Activated T-helper 9 cell treated with anti-CD3 and anti-CD28 coated beads, Interleukin-2, amount 50 U/mL, for 16 hours (primary cell): ENCODE data around the gene CLCN6.

ENCODE experiments used
- DNase-seq: peaks from one replicate; pipeline ENCODE4 v3.0.0-alpha.2; 2020; ENCODE audit warnings: low read depth

The CLCN6 gene

DNA sequence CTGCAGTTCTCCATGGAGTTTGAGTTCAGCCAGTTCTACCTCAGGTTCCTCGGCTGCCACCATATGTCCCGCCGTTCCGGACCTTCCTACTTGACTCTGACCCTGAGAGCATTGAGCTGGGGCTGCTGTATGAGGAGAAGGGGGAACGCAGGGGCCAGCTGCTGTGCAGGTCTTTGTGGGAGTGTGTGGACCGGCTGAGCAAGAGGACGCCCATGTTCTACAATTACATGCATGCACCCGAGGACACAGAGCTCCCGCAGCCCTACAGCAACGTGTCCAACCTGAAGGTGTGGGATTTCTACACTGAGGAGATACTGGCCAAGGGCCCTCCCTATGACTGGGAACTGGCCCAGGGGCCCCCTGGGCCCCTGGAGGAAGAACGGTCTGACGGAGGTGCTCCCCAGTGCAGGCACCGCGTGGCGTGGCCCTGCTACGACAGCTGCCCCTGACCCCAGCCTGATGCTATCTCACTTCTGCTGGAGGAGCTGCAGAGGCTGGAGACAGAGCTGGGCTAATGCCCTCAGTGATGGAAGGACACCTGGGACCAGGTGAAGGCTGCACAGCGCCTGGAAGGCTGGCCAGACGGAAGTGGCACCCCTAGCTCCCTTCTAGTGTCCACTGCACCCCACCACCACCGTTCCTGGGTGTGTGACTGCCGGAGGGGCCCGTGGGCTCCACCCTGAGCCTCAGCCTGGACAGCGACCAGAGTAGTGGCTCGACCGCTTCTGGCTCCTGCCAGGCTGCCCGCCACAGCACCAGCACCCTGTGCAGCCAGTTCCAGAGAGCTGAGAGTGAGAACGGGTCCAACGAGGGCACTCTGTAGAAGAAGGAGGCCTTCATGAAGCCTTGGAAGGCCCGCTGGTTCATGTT is 73.6 kb downstream of the CLCN6 start:
- no peak for DNase-seq

DNA sequence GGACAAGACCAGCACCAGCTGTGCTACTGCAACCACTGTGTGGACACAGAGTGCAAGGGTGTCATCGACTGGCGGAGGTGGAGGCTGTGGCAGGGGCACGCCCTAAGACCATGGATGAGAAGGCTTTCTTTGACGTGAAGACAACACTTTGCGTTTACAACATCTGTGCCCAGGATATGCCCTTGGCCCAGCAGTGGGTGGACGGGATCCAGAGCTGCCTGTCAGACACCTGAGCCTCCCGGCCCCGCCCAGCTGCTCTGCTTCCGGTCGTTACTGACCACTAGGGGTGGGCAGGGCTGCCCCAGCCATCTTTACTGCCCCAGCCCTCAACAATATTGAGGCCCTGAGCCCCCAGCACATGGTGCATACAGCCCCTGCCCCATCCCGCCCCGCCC is 74.2 kb downstream of the CLCN6 start:
- no peak for DNase-seq

DNA sequence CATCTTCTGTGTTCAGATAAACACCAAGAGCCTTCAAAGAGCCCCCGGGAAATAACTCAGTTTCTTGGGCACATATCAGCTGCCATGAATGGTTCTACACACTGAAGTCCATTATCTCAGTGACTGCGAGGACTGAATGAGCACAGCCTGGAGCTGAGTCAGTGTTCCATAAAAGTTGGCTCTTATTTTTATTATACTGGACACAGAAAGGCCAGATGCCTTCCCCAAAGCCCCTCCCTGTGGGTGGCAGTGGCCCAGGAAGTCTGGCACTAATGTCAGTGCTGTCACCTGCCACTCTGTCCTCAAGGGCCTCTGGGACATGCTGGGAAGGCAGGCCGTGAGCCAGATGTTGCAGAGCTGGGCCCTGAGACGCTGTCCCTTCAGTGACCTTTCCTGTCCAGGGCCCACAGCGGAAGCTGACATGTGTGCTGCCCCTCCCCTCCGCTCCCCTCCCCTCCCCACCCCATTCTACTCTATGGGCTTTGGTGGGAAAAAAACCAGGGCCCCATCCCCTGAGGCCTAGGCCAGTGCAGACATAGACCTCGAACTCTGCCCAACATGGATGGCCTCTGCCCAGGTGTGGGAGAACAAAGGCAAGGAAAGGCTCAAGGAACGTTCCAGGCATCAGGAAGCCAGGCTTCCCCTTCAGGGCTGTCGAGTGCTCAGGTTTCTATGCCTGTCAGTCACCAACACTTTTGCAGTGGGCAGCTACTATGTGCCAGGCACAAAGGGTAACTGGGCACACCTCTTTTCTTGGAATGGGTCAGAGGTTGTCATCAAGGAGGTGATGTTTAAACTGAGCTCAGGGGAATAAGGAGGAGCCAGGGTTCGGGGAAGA is 75.1 kb downstream of the CLCN6 start:
- DNase-seq = no peak

DNA sequence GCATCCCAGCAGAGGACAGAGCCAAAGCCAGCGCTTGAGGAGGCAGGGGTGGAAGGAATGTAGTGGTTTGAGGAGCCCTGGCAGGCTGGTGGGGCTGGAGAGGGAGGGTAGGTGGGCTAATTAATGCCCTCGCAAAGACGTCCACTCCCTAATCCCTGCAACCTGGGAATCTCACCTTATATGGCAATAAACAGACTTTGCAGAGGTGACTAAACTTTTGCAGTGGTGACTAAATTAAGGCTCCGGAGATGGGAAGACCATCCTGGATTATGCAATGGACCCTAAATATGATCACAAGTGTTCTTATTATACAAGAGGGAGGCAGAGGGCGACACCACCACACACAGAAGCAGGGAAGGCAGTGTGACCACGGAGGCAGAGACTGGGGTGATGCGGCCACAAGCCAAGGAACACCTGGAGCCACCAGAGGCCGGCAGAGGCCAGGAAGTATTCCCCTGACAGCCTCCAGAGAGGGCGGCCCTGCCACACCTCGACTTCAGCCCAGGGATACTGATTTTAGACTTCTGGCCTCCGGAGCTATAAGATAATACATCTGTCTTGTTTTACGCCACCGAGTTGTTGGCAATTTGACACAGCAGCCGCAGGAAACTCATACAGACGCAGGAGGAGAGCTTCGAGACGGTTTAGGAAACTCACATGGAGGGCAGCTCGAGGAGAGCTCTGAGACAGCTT is 75.9 kb downstream of the CLCN6 start:
- DNase-seq = no peak

DNA sequence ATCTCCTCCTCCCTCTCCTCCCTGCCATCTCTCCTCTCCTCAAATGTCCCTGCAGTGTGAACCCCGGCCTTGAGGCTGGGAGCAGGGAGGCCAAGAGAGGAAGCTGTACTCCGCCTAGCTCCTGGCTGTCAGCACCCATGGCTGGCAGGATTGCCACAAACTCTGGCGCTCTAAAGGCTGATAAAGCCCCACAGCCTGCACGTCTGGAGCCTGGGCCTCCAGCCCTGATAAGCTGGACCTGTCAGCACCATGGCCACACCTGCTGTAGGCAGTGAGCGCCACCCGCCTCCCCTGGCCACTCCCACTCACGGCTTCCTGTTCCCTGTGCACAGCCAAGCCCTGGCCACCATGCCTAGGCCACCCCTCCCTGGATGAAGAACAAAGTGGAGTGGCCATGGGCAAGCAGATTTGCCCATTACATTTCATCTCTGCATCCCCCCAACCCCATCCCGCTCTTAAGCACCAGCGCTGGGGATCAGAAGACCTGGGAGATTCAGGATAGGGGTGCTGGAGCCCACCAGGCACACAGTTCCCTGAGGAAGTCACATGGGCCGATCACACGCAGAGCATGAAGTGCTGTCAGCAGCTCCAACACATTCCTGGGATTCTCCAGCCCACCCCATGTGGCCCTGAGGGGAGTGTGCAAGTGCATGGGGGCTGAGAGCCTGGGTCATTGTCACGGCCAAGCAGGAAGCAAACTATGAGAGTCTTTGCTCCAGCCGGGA is 77.0 kb downstream of the CLCN6 start:
- no peak for DNase-seq

DNA sequence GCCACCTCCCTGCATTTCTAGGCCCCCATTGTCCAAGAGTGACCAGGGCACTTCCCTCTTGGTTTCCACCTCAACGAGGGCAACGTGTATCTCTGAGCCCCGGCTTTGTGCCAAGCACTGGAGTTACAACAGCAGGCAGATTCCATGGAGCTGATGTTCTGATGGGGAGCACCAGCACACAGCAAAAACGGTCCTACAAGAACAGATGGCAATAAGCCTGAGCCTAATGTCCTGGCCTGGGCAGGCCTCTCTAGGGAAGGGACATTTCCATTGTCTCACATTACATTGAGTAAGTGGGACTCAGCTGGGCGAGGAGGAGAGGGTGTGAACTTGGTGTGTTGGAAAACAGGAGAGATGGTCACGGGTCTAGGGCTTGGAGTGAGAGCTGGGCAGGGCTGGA is 79.9 kb downstream of the CLCN6 start:
- no peak for DNase-seq

DNA sequence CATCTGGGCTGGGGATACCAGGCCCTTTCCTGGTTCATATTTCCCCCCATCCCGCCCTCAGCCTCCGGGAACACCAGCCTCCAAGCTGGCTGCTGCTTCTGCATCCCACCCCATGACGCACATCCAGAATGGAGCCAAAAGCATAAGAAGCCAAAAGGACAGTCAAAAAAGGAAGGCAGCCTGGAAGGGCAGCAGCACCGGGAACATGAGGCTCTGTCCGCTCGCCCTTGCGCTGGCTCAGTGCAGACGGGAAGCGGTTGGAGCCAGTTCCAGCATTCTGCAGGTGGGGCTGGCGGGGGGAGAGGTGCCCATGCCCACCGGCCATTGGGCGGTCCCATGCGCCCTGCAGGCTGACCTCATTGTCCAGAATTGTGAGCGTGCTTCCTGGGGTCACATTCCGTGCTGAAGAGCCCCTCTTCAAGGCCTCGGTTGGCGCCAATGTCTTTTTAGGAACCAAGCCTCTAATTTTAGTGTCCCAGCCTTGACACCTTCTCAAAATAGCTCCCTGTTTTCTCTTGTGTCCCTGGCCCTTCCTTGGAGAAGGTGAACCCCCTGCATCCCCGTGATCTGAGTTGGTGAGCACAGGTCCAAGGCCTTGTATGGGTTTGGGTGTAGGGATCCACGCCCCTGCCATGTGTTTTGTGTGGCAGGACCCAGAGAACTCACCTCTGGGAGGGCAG is 81.1 kb downstream of the CLCN6 start:
- no peak for DNase-seq

DNA sequence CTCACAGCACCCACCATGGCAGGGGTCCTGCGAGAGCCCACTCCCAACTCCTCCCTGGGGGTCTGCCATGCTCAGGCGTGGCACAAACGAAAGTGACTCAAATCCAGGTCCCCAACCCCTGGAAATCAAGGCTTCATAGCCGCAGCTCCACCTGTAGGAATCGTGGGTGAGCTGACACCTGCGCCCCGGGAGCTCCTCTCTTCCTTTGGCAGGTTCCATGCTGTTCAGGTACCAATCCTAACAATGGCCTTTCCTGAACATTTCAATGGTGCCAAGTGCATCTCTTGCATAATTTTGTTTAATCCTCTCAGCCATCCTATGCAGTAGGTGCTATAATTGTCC is 81.6 kb downstream of the CLCN6 start:
- no peak for DNase-seq

DNA sequence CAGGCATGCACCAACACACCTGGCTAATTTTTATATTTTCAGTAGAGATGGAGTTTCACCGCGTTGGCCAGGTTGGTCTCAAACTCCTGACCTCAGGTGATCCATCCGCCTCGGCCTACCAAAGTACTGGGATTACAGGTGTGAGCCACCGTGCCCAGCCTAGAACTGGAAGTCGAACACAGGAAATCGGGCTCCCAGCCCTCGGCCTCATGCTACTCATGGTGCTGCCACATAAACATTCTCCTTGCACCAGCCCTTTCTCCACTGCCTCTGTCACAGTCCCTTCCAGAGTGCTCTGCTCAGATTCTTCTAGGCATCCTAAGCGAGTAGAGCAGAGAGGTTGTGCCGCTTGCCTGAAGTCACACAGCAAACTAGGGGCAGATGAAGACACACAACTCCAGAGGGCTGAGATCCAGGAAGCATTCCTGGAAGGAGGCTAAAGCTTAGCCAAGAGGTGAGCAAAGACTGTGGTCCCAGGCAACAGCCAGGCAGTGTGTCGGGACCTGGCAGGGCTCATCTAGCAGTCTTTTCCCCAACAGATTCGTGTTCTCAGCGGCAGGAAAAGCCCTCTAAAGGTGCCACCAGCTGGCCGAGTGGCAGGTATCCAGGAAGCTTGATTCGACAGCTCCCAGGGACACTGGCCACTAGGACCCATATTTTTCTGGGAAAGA is 82.3 kb downstream of the CLCN6 start:
- no peak for DNase-seq

DNA sequence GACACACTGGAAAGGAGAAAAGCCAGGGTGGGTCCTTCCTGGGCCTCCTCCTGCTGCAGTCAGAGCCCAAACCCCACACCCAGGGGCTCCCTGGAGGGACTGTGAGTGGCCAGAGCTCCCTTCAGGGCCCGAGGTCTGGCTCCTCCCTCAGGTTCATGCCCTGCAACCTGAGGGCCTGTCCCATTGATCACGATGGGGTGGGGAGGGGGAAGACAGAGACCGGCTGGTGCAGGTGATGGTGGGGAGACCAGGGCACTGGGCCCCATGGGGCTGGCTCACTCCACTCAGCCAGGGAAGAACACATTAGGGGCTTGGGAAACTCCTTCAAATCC is 82.9 kb downstream of the CLCN6 start:
- DNase-seq = no peak

DNA sequence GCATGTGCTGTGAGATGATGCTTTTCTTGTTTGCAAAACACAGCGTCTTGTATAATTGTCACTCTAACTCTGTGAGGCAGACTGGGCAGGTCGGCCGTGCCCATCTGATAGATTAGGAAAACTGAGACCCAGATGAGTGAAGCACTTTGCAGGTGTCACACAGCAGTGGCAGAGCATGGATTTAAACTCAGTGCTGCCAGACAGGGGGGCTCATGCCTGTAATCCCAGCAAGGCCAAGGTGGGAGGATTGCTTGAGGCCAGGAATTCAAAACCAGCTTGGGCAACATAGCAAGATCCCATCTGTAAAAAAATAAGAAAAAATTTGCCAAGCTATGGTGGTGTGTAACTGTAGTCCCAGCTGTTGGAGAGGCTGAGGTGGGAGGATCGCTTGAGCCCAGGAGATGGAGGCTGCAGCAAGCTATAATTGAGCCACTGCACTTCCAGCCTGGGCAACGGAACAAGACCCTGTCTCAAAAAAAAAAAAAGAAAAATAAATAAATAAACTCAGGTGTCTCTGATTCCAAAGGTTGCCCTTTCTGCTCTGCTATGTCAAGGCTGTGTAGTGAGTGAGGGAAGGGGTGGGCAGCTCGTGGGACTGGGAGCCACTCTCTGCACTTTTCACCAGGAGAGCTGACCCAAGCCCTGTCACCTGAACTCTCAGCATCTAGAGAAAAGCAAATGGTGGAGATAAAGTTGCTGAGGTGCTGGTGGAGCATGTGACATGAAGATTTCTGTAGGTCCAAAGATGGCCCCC is 85.6 kb downstream of the CLCN6 start:
- no peak for DNase-seq
